MCF 10A (cell line): ENCODE measurements around the gene DPP6. TPM values are rescaled to one million over a fixed set of nuclear protein-coding genes. Genes with fewer than 3 reads are reported as not detected.
"Not testable (repeated sequence)": the region's sequence is repeated elsewhere in the genome, so short reads cannot be mapped to it uniquely, and the experiment has no call there.

Source experiments
- BruUV-seq: library from RNA; stranded (reverse); fragments of 400-500 nt; replicated peaks from 2 replicates; lab custom pipeline; 2021; lab: Mats Ljungman, UMichigan
- CTCF ChIA-PET: fragments of 300-600 bp; sonication (Branson Sonifier 250); formaldehyde crosslinking; extraction: SDS; loops from one replicate; lab custom pipeline; 2021; ENCODE audit warnings: antibody characterized with exemption, inconsistent platforms; lab: Yijun Ruan, JAX
- POLR2A ChIA-PET: fragments of 300-600, 350-650 bp; sonication (Branson Sonifier 250); formaldehyde crosslinking; extraction: SDS; loops from one replicate; lab custom pipeline; 2020; ENCODE audit warnings: antibody characterized with exemption, inconsistent platforms; lab: Yijun Ruan, JAX
- DNase-seq: peaks from one replicate; pipeline ENCODE4 v3.0.0-alpha.2; 2018; ENCODE audit not compliant: unreplicated experiment
- H3K27ac Mint-ChIP-seq: one replicate; pipeline ENCODE4 v1.8.0; 2022; ENCODE audit warnings: mild to moderate bottlenecking, low read depth, mixed read lengths; ENCODE audit not compliant: unreplicated experiment
- H3K27me3 Mint-ChIP-seq: one replicate; pipeline ENCODE4 v1.8.0; 2022; ENCODE audit warnings: mixed read lengths; ENCODE audit not compliant: insufficient read depth, unreplicated experiment
- H3K36me3 Mint-ChIP-seq: one replicate; pipeline ENCODE4 v1.8.0; 2022; ENCODE audit warnings: mild to moderate bottlenecking, moderate library complexity, mixed read lengths; ENCODE audit not compliant: insufficient read depth, unreplicated experiment
- H3K4me1 Mint-ChIP-seq: one replicate; pipeline ENCODE4 v1.8.0; 2022; ENCODE audit warnings: mixed read lengths; ENCODE audit not compliant: insufficient read depth, unreplicated experiment
- H3K4me3 Mint-ChIP-seq: one replicate; pipeline ENCODE4 v1.8.0; 2022; ENCODE audit warnings: mild to moderate bottlenecking, moderate library complexity, mixed read lengths; ENCODE audit not compliant: unreplicated experiment
- H3K9me3 Mint-ChIP-seq: one replicate; pipeline ENCODE4 v1.8.0; 2022; ENCODE audit warnings: mixed read lengths; ENCODE audit not compliant: unreplicated experiment
- intact Hi-C: fragments of 100-400 bp; cut with micrococcal nuclease; formaldehyde crosslinking; loops from 2 replicates; pipeline ENCODE4 v1.14.1; 2022
- total RNA-seq: library from RNA; stranded (reverse); gene quantifications from 2 replicates; pipeline ENCODE4 v1.2.3, GENCODE V29; 2022
- TF ChIP-seq, protein P1 (sequence below): fragments of 200-600 bp; IDR thresholded peaks from one replicate; pipeline ENCODE4 v1.8.0; 2022; ENCODE audit warnings: antibody characterized with exemption, mild to moderate bottlenecking; ENCODE audit not compliant: unreplicated experiment

DPP6 gene
- total RNA-seq, 1 experiment from 2014 or later: not detected

DNA sequence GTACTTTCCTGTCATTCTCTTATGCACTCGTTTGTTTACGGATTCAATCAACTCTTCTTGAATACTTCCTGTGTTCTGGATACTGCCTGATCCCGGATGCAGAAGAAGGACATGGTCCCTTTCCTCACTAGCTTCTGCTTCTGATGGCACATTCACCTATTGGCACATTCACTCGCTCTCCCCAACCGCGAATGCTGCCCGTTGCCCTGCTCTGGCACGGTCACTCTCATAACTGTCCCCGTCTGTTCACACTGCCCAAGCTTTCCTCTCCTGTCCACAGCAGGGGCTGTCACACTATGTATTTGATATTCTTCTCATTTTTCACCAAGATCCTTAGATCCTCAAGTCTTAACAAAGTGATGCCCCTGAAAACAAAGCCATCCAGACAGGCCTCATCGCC is 623.4 kb downstream of the DPP6 start:
- Mint-ChIP-seq H3K4me1 (no peaks in the 10 kb centered on the region), H3K27ac (no peak overlapping the region), H3K9me3 (peaks cover 36% of the 10 kb centered on the region), H3K27me3 (no peaks in the 10 kb centered on the region), H3K4me3 (no peak overlapping the region), H3K36me3 (no peaks in the 10 kb centered on the region)
- intact Hi-C loops: no loop called here
- no TSS peak for BruUV-seq
- CTCF ChIA-PET: interaction anchor here (0.9 kb wide), 1 partner anchor 69 kb away, joined by 6 read pairs; no protein-coding TSS in a partner anchor
- TF ChIP-seq, protein P1, sequence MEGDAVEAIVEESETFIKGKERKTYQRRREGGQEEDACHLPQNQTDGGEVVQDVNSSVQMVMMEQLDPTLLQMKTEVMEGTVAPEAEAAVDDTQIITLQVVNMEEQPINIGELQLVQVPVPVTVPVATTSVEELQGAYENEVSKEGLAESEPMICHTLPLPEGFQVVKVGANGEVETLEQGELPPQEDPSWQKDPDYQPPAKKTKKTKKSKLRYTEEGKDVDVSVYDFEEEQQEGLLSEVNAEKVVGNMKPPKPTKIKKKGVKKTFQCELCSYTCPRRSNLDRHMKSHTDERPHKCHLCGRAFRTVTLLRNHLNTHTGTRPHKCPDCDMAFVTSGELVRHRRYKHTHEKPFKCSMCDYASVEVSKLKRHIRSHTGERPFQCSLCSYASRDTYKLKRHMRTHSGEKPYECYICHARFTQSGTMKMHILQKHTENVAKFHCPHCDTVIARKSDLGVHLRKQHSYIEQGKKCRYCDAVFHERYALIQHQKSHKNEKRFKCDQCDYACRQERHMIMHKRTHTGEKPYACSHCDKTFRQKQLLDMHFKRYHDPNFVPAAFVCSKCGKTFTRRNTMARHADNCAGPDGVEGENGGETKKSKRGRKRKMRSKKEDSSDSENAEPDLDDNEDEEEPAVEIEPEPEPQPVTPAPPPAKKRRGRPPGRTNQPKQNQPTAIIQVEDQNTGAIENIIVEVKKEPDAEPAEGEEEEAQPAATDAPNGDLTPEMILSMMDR: no peak
- DNase-seq: no peak
- POLR2A ChIA-PET: interaction anchor here (0.7 to 1.3 kb wide), 2 partner anchors 14 to 129 kb away, joined by 3 read pairs; no protein-coding TSS in a partner anchor

DNA sequence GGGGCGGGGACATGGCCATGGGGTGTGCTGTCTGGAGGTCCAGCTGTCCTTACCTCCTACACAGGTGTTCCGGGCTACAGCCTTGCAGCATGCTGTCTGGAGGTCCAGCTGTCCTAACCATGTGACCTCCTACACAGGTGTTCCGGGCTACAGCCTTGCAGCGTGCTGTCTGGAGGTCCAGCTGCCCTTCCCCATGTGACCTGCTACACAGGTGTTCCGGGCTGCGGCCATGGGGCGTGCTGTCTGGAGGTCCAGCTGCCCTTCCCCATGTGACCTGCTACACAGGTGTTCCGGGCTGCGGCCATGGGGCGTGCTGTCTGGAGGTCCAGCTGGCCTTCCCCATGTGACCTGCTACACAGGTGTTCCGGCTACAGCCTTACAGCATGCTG is 623.8 kb downstream of the DPP6 start:
- intact Hi-C loops, DNase-seq, H3K36me3 Mint-ChIP-seq, H3K4me1 Mint-ChIP-seq, BruUV-seq, H3K27me3 Mint-ChIP-seq, H3K27ac Mint-ChIP-seq, H3K4me3 Mint-ChIP-seq: not testable (repeated sequence)
- POLR2A ChIA-PET: interaction anchor here (1.3 kb wide), 1 partner anchor 129 kb away, joined by 3 read pairs; no protein-coding TSS in a partner anchor
- peaks cover 36% of the 10 kb centered on the region for H3K9me3 Mint-ChIP-seq
- CTCF ChIA-PET: interaction anchor here (0.9 to 1.7 kb wide), 2 partner anchors 68 to 70 kb away, joined by 5 to 6 read pairs; no protein-coding TSS in a partner anchor

DNA sequence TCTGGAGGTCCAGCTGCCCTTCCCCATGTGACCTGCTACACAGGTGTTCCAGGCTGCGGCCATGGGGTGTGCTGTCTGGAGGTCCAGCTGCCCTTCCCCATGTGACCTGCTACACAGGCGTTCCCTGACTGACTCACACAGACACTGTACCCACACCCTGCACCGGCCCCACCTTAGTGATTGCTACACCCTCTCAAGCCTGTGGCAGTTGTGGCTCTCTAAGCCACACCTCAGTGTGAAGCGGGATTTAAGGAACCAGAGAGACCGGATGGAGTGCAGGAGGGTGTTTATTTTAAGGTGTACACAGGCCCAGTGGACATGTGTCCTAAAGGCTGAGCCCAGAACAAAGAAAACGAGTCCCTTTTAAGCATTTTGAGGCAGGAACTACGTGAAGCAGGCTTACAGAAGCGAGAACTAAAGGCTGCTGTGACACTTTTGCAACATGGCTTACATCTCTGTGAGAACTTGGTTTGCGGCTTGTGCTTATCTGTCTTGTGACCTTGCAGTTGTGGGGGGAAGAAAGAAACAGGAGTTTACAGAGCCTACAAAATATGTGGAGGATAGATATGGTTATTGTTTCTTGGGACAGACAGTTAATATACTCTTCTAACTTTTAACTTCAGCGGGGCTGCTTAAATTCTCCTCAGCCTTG is 624.4 kb downstream of the DPP6 start:
- ChIA-PET POLR2A (interaction anchor here (1.0 kb wide), 1 partner anchor 9 kb away, joined by 5 read pairs; no protein-coding TSS in a partner anchor), CTCF (interaction anchor here (0.9 to 1.7 kb wide), 3 partner anchors 26 to 70 kb away, joined by 3 to 5 read pairs (median 3); no protein-coding TSS in a partner anchor)
- no peak for DNase-seq
- Mint-ChIP-seq H3K9me3 (peaks cover 36% of the 10 kb centered on the region), H3K36me3 (no peaks in the 10 kb centered on the region), H3K27me3 (no peaks in the 10 kb centered on the region), H3K4me1 (no peaks in the 10 kb centered on the region), H3K27ac (no peak overlapping the region), H3K4me3 (no peak overlapping the region)
- no TSS peak for BruUV-seq
- intact Hi-C loops: no loop called here
- TF ChIP-seq, protein P1: no peak

DNA sequence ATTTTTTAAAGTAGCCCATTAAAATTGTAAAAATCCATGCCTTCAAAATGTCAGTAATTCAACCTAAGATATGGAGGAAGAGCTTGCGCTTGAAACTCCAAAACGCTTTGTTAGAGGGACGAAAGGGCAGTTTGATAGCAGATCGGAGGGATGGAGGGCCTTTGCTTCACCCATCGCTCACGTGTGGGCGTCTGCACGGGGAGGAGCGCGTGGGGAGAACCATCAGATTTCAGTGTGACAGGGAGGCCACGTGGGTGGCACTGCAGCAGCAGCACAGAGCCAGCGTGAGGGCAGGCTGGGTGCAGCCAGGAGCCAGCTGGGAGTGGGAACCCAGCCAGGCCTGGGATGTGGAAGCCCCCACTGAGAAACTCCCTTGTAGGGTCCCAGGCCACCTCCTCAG is 625.3 kb downstream of the DPP6 start:
- TF ChIP-seq, protein P1: no peak
- DNase-seq: no peak
- H3K4me1 Mint-ChIP-seq: no peaks in the 10 kb centered on the region
- no peak overlapping the region for H3K4me3 Mint-ChIP-seq
- intact Hi-C loops: no loop called here
- no peak overlapping the region for H3K27ac Mint-ChIP-seq
- no TSS peak for BruUV-seq
- POLR2A ChIA-PET: interaction anchor here (1.0 to 1.1 kb wide), 2 partner anchors 8 to 22 kb away, joined by 3 to 5 read pairs; no protein-coding TSS in a partner anchor
- no peaks in the 10 kb centered on the region for H3K27me3 Mint-ChIP-seq
- CTCF ChIA-PET: interaction anchor here (0.9 to 1.7 kb wide), 5 partner anchors 21 to 69 kb away, joined by 3 to 5 read pairs (median 3); no protein-coding TSS in a partner anchor
- peaks cover 36% of the 10 kb centered on the region for H3K9me3 Mint-ChIP-seq
- no peaks in the 10 kb centered on the region for H3K36me3 Mint-ChIP-seq

DNA sequence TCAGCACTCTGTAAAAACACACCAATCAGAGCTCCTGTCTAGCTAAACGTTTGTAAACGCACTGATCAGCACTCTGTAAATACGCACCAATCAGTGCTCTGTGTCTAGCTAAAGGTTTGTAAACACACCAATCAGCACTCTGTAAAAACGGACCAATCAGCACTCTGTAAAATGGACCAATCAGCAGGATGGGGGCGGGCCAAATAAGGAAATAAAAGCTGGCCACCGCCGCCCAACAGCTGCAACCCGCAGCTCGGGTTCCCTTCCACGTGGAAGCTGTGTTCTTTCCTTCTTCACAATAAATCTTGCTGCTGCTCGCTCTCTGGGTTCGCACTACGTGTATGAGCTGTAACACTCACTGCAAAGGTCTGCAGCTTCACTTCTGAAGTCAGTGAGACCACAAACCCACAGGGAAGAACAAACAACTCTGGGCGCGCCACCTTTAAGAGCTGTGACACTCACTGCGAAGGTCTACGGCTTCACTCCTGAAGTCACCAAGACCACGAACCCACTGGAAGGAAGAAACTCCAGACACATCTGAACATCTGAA is 625.9 kb downstream of the DPP6 start:
- DNase-seq, H3K27me3 Mint-ChIP-seq, BruUV-seq, intact Hi-C loops, H3K4me3 Mint-ChIP-seq, H3K36me3 Mint-ChIP-seq, H3K27ac Mint-ChIP-seq, H3K4me1 Mint-ChIP-seq: not testable (repeated sequence)
- POLR2A ChIA-PET: interaction anchor here (1.1 kb wide), 1 partner anchor 21 kb away, joined by 3 read pairs; no protein-coding TSS in a partner anchor
- CTCF ChIA-PET: interaction anchor here (0.7 to 1.3 kb wide), 3 partner anchors 20 to 66 kb away, joined by 3 to 5 read pairs (median 3); no protein-coding TSS in a partner anchor
- peaks cover 38% of the 10 kb centered on the region for H3K9me3 Mint-ChIP-seq
